Neural progenitor cell (in vitro differentiated cells): ENCODE results near the gene SPRTN. TPM values are rescaled to one million over a fixed set of nuclear protein-coding genes. Genes with fewer than 3 reads are reported as not detected.

Experiments
- DNase-seq: peaks from one replicate; pipeline ENCODE4 v3.0.0-alpha.2; 2016; ENCODE audit warnings: low spot score
- H2AFZ ChIP-seq: fragments of 200-600 bp; sonication (generic); replicated peaks from 2 replicates; pipeline ENCODE4 v1.6.1; 2016; ENCODE audit warnings: antibody characterized with exemption
- H3F3A ChIP-seq: fragments of 200-600 bp; sonication (generic); 2 replicates; pipeline ENCODE4 v1.6.1; 2016; ENCODE audit warnings: antibody characterized with exemption, low read depth
- H3K27ac ChIP-seq: fragments of 200-600 bp; sonication (generic); 2 replicates; pipeline ENCODE4 v1.5.1; 2016; ENCODE audit warnings: mild to moderate bottlenecking
- H3K27me3 ChIP-seq: fragments of 200-600 bp; sonication (generic); 2 replicates; pipeline ENCODE4 v1.6.1; 2016; ENCODE audit warnings: mild to moderate bottlenecking, moderate library complexity
- H3K36me3 ChIP-seq: fragments of 200-600 bp; sonication (generic); 2 replicates; pipeline ENCODE4 v1.5.1; 2016
- H3K4me1 ChIP-seq: fragments of 200-600 bp; sonication (generic); 2 replicates; pipeline ENCODE4 v1.6.1; 2016; ENCODE audit warnings: mixed run types
- H3K4me2 ChIP-seq: fragments of 200-600 bp; sonication (generic); 2 replicates; pipeline ENCODE4 v1.6.1; 2016
- H3K4me3 ChIP-seq: fragments of 200-600 bp; sonication (generic); 2 replicates; pipeline ENCODE4 v1.5.1; 2016
- H3K79me2 ChIP-seq: fragments of 200-600 bp; sonication (generic); 2 replicates; pipeline ENCODE4 v1.6.1; 2016; ENCODE audit warnings: low read depth
- H3K9ac ChIP-seq: fragments of 200-600 bp; sonication (generic); 2 replicates; pipeline ENCODE4 v1.6.1; 2016
- H3K9me3 ChIP-seq: fragments of 200-600 bp; sonication (generic); 2 replicates; pipeline ENCODE4 v1.5.1; 2016; ENCODE audit warnings: low read depth
- H4K20me1 ChIP-seq: fragments of 200-600 bp; sonication (generic); 2 replicates; pipeline ENCODE4 v1.6.1; 2016; ENCODE audit warnings: low read depth
- H3K27ac Mint-ChIP-seq: 3 replicates; pipeline ENCODE4 v1.8.0; 2021; ENCODE audit warnings: mixed read lengths
- H3K27me3 Mint-ChIP-seq: 2 replicates; pipeline ENCODE4 v1.8.0; 2022; ENCODE audit warnings: low read depth, mild to moderate bottlenecking, inconsistent platforms, moderate library complexity, mixed read lengths; ENCODE audit not compliant: insufficient read depth
- H3K36me3 Mint-ChIP-seq: 3 replicates; pipeline ENCODE4 v1.8.0; 2021; ENCODE audit warnings: mixed read lengths
- H3K4me1 Mint-ChIP-seq: 3 replicates; pipeline ENCODE4 v1.8.0; 2021; ENCODE audit warnings: mixed read lengths
- H3K4me3 Mint-ChIP-seq: 3 replicates; pipeline ENCODE4 v1.8.0; 2021; ENCODE audit warnings: mild to moderate bottlenecking, moderate library complexity, mixed read lengths
- H3K9me3 Mint-ChIP-seq: 3 replicates; pipeline ENCODE4 v1.8.0; 2020; ENCODE audit warnings: mixed read lengths
- CTCF ChIP-seq: fragments of 200-600 bp; sonication (generic); IDR thresholded peaks from 2 replicates; pipeline ENCODE4 v1.5.1; 2017; ENCODE audit warnings: antibody characterized with exemption, mild to moderate bottlenecking
- EZH2 ChIP-seq: fragments of 200-600 bp; sonication (generic); IDR thresholded peaks from 2 replicates; pipeline ENCODE4 v1.6.1; 2017; ENCODE audit warnings: antibody characterized with exemption, mild to moderate bottlenecking, moderate library complexity
- EZH2phosphoT487 ChIP-seq: fragments of 200-600 bp; sonication (generic); IDR thresholded peaks from 2 replicates; pipeline ENCODE4 v1.6.1; 2017; ENCODE audit warnings: antibody characterized with exemption
- total RNA-seq: library from RNA; depleted of rRNA; stranded (reverse); fragments of >200 nt; gene quantifications from 2 replicates; pipeline ENCODE4 v1.2.3, GENCODE V29; 2015; ENCODE audit warnings: low replicate concordance

Gene SPRTN
- total RNA-seq, 1 donor from 2014 or later, result 21.5 TPM

- no peak overlapping the region for H3K27ac ChIP-seq
- Mint-ChIP-seq H3K36me3 (no peaks in the 10 kb centered on the region), H3K4me3 (no peak overlapping the region), H3K27me3 (peaks cover 2% of the 10 kb centered on the region), H3K27ac (no peak overlapping the region), H3K9me3 (no peaks in the 10 kb centered on the region), H3K4me1 (no peaks in the 10 kb centered on the region)
- no peaks in the 10 kb centered on the region for H3K27me3 ChIP-seq
- H3F3A ChIP-seq, result no peaks in the 10 kb centered on the region
- no peaks in the 10 kb centered on the region for H3K79me2 ChIP-seq
- TF ChIP-seq EZH2 (no peak), EZH2phosphoT487 (no peak), CTCF (no peak)
- H3K9me3 ChIP-seq, result no peaks in the 10 kb centered on the region
- no peak overlapping the region for H3K4me3 ChIP-seq
- DNase-seq, result no peak
- H3K36me3 ChIP-seq, result no peaks in the 10 kb centered on the region
- H2AFZ ChIP-seq, result no peak overlapping the region
- no peaks in the 10 kb centered on the region for H3K4me1 ChIP-seq
- H3K9ac ChIP-seq, result no peak overlapping the region
- no peak overlapping the region for H3K4me2 ChIP-seq
- H4K20me1 ChIP-seq, result no peaks in the 10 kb centered on the region
Measured at GRCh38 chr1:231324660-231325059, 13.4 kb upstream of the SPRTN start.

- Mint-ChIP-seq H3K4me1 (no peaks in the 10 kb centered on the region), H3K4me3 (no peak overlapping the region), H3K9me3 (no peaks in the 10 kb centered on the region), H3K36me3 (no peaks in the 10 kb centered on the region), H3K27me3 (peaks cover 2% of the 10 kb centered on the region), H3K27ac (no peak overlapping the region)
- no peaks in the 10 kb centered on the region for H3K36me3 ChIP-seq
- H2AFZ ChIP-seq, result no peak overlapping the region
- TF ChIP-seq CTCF (no peak), EZH2phosphoT487 (no peak), EZH2 (no peak)
- no peak overlapping the region for H3K4me2 ChIP-seq
- H3K9ac ChIP-seq, result no peak overlapping the region
- no peaks in the 10 kb centered on the region for H3K9me3 ChIP-seq
- no peaks in the 10 kb centered on the region for H3K79me2 ChIP-seq
- H3K4me3 ChIP-seq, result no peak overlapping the region
- no peaks in the 10 kb centered on the region for H3K4me1 ChIP-seq
- H3K27ac ChIP-seq, result no peak overlapping the region
- DNase-seq, result no peak
- no peaks in the 10 kb centered on the region for H3K27me3 ChIP-seq
- H3F3A ChIP-seq, result no peaks in the 10 kb centered on the region
- no peaks in the 10 kb centered on the region for H4K20me1 ChIP-seq
Measured at GRCh38 chr1:231326248-231326647, 11.8 kb upstream of the SPRTN start.

- TF ChIP-seq CTCF (no peak), EZH2phosphoT487 (no peak), EZH2 (no peak)
- no peak overlapping the region for H3K4me3 ChIP-seq
- H3F3A ChIP-seq, result no peaks in the 10 kb centered on the region
- Mint-ChIP-seq H3K27ac (no peak overlapping the region), H3K27me3 (no peaks in the 10 kb centered on the region), H3K4me3 (no peak overlapping the region), H3K9me3 (no peaks in the 10 kb centered on the region), H3K4me1 (peaks cover under 1% of the 10 kb centered on the region), H3K36me3 (no peaks in the 10 kb centered on the region)
- no peak overlapping the region for H3K4me2 ChIP-seq
- no peak overlapping the region for H3K9ac ChIP-seq
- H3K4me1 ChIP-seq, result no peaks in the 10 kb centered on the region
- no peaks in the 10 kb centered on the region for H3K36me3 ChIP-seq
- DNase-seq, result no peak
- peaks cover under 1% of the 10 kb centered on the region for H3K79me2 ChIP-seq
- no peaks in the 10 kb centered on the region for H4K20me1 ChIP-seq
- no peaks in the 10 kb centered on the region for H3K9me3 ChIP-seq
- no peaks in the 10 kb centered on the region for H3K27me3 ChIP-seq
- no peak overlapping the region for H2AFZ ChIP-seq
- H3K27ac ChIP-seq, result no peak overlapping the region
Measured at GRCh38 chr1:231327617-231328016, 10.5 kb upstream of the SPRTN start.

- Histone ChIP-seq H3K36me3 (no peaks in the 10 kb centered on the region), H3K9ac (no peak overlapping the region), H3K79me2 (peaks cover 19% of the 10 kb centered on the region), H3K27ac (no peak overlapping the region), H3K9me3 (no peaks in the 10 kb centered on the region), H3F3A (no peaks in the 10 kb centered on the region), H2AFZ (no peak overlapping the region), H4K20me1 (no peaks in the 10 kb centered on the region), H3K4me1 (peaks cover 13% of the 10 kb centered on the region), H3K27me3 (no peaks in the 10 kb centered on the region), H3K4me3 (no peak overlapping the region), H3K4me2 (no peak overlapping the region)
- DNase-seq, result no peak
- no peaks in the 10 kb centered on the region for H3K9me3 Mint-ChIP-seq
- TF ChIP-seq EZH2phosphoT487 (no peak), EZH2 (no peak), CTCF (no peak)
- no peaks in the 10 kb centered on the region for H3K27me3 Mint-ChIP-seq
- H3K36me3 Mint-ChIP-seq, result no peaks in the 10 kb centered on the region
- no peak overlapping the region for H3K4me3 Mint-ChIP-seq
- peaks cover 17% of the 10 kb centered on the region for H3K4me1 Mint-ChIP-seq
- H3K27ac Mint-ChIP-seq, result no peak overlapping the region
Measured at GRCh38 chr1:231329483-231329882, 8.6 kb upstream of the SPRTN start.
